PC-9 (cell line): Measurements from ENCODE around the gene C2orf74.

Experiments
- CTCF ChIP-seq: fragments of 200-600 bp; sonication (generic); conservative IDR thresholded peaks from 2 replicates; pipeline ENCODE4 v1.6.1; 2017; ENCODE audit warnings: mixed run types, antibody characterized with exemption, mild to moderate bottlenecking, moderate library complexity
- EZH2 ChIP-seq: fragments of 200-600 bp; sonication (generic); IDR thresholded peaks from 2 replicates; pipeline ENCODE4 v1.8.0; 2017; ENCODE audit warnings: antibody characterized with exemption, low read depth

DNA sequence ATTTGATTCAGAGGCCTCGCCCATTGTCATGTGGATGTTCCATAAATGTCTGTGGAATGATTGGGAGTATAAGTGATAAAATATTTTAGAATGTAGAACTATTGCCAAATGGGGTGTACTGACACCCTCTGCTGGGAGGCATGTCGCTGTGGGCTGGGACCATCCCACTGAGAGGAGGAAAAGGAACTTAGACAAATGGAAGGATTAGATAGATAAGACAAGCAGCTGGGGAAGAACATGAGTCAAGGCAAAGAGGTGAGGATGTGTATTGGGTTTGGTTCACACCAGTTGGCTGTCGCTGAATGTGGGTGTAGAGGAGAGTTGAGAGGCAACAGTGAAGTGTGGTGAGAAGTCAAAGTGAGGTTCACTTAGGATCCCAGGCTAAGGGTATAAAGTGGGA is 4.0 kb downstream of the C2orf74 start:
- TF ChIP-seq CTCF, result no peak
- no peak for TF ChIP-seq EZH2
